GM12864 (cell line): Measurements from ENCODE around the gene PDSS2.
"Not testable (repeated sequence)": the region's sequence is repeated elsewhere in the genome, so short reads cannot be mapped to it uniquely, and the experiment has no call there.

Source experiments
- DNase-seq: peaks from one replicate; pipeline ENCODE4 v3.0.0-alpha.2; 2011; ENCODE audit warnings: low read depth
- H3K4me3 ChIP-seq: 2 replicates; pipeline ENCODE4 v1.5.1; 2011; ENCODE audit warnings: mild to moderate bottlenecking, low read depth, low read length, control low read depth
- TF ChIP-seq, protein P1 (sequence below): IDR thresholded peaks from 2 replicates; pipeline ENCODE4 v1.5.1; 2011; ENCODE audit warnings: low read depth, mild to moderate bottlenecking, moderate library complexity, low read length, control low read depth, inconsistent platforms; ENCODE audit errors: missing control alignments

The PDSS2 gene

DNA sequence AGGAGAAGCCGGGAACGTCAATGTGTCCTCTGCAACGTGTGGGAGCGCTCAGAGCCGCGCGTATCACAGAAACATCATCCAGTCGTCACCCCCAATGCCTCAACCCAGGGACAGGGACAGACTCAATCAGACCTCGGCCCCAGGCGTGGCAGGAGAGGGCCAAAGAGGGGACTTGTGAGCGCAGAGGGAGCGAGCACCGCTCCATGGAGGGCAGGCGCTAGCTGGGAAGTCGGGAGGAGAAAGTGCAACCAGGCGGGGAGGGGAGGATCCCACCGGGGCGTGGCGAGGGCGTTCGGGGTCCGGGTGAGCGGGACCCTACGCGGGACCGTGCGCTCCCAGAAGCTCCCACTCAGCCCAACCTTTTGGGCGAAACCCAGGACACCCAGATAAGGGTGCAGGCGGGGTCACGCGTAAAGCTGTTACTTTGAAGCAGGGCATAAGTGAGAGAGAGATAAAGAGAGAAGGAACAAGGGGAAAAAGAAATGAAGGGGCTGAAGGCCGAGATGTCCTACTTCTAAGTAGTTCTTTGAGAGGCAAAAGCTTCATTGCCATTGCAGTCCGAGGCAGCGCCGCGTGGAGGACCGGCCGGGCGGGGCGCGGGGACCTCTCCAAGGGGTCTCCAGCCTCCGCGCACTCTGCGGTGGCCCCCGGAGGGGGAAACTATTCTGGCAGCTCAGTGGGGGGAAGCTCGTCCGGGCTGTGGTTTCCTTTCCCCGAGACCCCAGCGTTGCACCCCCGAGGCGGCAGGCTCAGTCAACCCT, 29.7 kb upstream of the PDSS2 start:
- H3K4me3 ChIP-seq = peak overlapping the region; percentile 48

DNA sequence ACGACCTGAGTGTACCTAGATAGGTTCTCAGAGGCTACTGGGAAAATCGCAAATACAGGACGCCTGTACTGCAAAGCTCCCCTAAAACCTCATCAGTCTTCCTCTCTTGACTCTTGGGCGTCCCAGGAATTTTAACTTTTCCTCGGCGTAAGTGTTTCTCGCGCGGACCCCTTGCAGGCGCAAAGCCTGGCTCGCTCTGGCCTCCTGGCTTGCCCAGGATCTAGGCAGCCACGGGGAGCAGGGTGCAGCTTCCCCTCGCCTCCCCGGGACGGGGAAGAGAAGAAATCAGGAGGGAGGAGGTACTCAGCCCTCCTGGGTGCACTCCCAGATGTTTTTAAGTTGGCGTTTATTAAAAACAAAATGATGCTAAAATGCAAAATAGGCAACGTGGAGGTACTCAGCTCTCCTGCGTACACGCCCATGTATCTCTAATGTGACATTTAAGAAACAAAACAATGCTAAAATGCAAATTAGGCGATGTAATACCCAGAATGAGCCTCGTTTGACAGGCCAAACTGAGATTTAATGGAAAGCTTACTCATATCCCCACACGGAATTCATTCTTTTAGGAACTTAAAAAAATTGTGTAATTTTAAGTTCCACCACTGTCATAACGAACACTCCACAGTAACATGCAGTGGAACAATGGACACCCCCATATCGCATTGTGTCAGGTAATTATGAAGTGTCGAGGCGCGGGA, 29.0 kb upstream of the PDSS2 start:
- TF ChIP-seq, protein P1, sequence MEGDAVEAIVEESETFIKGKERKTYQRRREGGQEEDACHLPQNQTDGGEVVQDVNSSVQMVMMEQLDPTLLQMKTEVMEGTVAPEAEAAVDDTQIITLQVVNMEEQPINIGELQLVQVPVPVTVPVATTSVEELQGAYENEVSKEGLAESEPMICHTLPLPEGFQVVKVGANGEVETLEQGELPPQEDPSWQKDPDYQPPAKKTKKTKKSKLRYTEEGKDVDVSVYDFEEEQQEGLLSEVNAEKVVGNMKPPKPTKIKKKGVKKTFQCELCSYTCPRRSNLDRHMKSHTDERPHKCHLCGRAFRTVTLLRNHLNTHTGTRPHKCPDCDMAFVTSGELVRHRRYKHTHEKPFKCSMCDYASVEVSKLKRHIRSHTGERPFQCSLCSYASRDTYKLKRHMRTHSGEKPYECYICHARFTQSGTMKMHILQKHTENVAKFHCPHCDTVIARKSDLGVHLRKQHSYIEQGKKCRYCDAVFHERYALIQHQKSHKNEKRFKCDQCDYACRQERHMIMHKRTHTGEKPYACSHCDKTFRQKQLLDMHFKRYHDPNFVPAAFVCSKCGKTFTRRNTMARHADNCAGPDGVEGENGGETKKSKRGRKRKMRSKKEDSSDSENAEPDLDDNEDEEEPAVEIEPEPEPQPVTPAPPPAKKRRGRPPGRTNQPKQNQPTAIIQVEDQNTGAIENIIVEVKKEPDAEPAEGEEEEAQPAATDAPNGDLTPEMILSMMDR = no peak
- H3K4me3 ChIP-seq = no peak overlapping the region
- no peak for DNase-seq

More for the DNA sequence above, 29.7 kb upstream of the PDSS2 start:
- TF ChIP-seq, protein P1 = no peak
- DNase-seq = no peak

DNA sequence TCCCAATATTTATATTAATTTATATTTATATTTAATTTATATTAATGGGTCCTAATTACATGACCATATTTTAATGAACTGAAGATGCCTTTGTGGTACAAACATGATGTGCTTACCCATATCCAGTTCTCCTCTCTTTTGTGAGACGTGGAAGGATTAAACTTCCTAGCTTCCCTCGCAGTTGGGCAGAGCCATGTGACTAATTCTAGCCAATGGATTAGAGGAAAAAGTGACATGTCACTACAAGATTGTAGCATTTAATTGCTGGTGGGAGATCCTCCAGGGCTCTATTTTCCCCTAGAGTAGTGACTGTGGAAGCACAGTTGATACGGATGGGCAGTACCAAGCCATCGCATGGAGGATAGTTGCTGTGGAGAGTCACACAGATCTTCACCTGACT, 25.8 kb upstream of the PDSS2 start:
- no peak for DNase-seq
- no peak overlapping the region for H3K4me3 ChIP-seq
- TF ChIP-seq, protein P1 = no peak

DNA sequence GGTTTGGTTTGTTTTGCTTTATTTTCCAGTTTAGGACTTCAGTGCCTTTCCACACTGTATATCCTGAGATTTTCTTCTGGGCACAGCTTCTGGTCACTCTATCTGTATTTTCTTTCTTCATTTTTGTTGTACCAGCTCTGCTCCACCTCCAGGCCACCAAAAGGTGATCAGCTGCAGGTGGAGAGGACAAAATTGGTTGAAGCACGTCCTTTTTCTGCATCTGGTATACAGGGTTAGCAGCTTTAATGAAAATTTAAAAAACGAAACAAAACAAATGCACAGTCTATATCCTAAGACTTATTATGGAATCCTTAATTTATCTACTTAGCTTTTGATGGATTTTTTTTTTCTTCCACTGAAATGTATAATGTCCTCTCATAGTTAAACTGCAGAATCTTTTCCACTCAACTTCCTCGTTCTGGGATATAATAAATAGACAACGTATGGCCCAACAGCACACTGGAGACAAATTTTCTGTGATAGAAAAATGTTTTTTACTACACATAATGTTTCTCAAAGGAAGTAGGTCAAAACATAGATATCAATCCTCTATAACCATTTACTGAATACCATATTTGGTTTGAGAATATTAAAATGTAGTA, 19.8 kb upstream of the PDSS2 start:
- no peak overlapping the region for H3K4me3 ChIP-seq
- TF ChIP-seq, protein P1 = no peak
- no peak for DNase-seq

DNA sequence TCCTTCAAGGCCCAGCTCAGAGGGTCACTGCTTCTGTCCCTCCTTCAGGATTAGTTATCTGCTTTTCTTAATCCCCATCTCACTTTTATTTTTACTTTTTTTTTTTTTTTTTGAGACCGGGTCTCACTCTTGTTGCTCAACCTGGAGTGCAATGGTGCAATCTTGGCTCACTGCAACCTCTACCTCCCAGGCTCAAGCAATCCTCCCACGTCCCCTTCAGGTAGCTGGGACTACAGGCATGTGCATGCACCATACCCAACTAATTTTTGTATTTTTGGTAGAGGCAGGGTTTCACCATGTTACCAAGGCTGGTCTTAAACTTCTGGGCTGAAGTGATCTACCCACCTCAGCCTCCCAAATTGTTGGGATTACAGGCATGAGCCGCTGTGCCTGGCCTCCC, 16.5 kb upstream of the PDSS2 start:
- not testable (repeated sequence) for DNase-seq

DNA sequence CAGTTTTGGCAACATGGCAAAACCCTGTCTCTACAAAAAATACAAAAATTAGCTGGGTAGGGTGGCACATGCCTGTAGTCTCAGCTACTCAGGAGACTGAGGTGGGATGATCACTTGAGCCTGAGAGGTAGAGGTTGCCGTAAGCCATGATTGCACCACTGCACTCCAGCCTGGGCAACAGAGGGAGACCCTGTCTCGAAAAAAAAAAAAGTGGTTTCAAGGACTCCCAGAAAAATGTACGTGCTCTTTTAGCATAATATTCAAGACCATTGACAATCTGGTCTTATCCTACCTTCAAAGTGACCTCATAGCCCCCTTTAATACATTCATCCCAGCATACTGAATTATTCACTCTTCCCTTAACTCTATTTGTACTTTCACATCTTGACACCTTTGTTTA, 16.0 kb upstream of the PDSS2 start:
- DNase-seq, H3K4me3 ChIP-seq: not testable (repeated sequence)

More for the DNA sequence above, 16.5 kb upstream of the PDSS2 start:
- H3K4me3 ChIP-seq = not testable (repeated sequence)

DNA sequence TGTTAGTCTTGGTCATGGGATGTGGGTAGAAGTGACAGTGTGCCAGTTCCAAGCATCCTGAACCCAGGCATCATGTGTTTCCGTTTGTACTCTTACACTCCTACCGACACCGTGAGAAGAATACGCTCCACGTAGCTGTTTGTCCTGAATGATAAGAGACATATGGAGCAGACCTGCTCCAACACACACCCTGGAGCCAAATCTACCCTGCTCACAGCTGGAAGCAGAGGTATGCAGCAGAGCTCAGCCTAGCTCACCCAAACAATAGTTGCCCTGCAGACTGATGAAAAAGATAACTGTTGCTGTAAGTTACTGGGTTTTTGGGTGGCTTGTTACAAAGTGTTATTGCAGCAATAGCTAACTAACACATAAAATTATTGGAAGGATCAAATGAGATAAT, 14.3 kb upstream of the PDSS2 start:
- no peak for DNase-seq
- H3K4me3 ChIP-seq = no peak overlapping the region
- TF ChIP-seq, protein P1 = no peak

DNA sequence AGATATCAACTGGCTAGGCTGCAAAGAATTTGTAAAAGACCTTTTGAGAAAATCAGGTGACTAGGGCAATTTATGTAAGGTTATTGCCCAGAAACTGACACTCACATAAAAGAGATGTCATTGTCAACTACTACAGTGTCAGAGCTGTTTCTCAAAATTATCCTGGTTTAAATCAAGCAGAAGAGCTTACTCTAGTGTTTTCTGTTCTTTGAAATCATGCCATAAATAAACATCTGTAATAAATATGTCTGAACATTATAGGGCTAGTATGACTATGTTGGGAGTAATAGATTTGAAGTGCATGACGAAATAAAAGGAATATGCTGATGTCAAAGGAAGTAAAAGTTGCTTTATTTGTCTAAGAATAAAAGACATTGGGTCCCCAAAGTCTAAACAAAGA, 11.0 kb upstream of the PDSS2 start:
- no peak overlapping the region for H3K4me3 ChIP-seq
- no peak for DNase-seq
- TF ChIP-seq, protein P1 = no peak
